K562 (cell line): Measurements from ENCODE around the gene CDYL. TPM values are rescaled to one million over a fixed set of nuclear protein-coding genes. Genes with fewer than 3 reads are reported as not detected.

Experiments used
- ARID1B ChIP-seq: fragments of 450-650 bp; IDR thresholded peaks from 2 replicates; pipeline ENCODE4 v1.6.1; 2016; ENCODE audit warnings: antibody characterized with exemption, mild to moderate bottlenecking, inconsistent platforms
- BCOR ChIP-seq: fragments of 450-650 bp; IDR thresholded peaks from 2 replicates; pipeline ENCODE4 v1.6.1; 2016
- BMI1 ChIP-seq: fragments of 150-350 bp; IDR thresholded peaks from 2 replicates; pipeline ENCODE4 v1.6.1; 2014; ENCODE audit warnings: low read length
- BRD9 ChIP-seq: fragments of 450-650 bp; IDR thresholded peaks from 2 replicates; pipeline ENCODE4 v1.6.1; 2018; ENCODE audit warnings: low read depth; ENCODE audit not compliant: partially characterized antibody
- CREB1 ChIP-seq, 2 experiments: sonication (generic) in 1 of 2; formaldehyde crosslinking in 1 of 2; IDR thresholded peaks; 2 replicates each; pipeline versions ENCODE4 v1.6.1 to v1.8.0; 2012 to 2022; ENCODE audit warnings: inconsistent platforms in 1 of 2, mild to moderate bottlenecking in 1 of 2, missing genetic modification reagents in 1 of 2, moderate library complexity in 1 of 2
- DPF2 ChIP-seq: fragments of 450-650 bp; IDR thresholded peaks from 2 replicates; pipeline ENCODE4 v1.6.1; 2016
- FOSL1 ChIP-seq: fragments of 200-800 bp; sonication (Bioruptor generic); conservative IDR thresholded peaks from 2 replicates; pipeline ENCODE4 v1.6.1; 2016; ENCODE audit warnings: missing genetic modification characterization, missing compliant biosample characterization
- GATA2 ChIP-seq: sonication (generic); formaldehyde crosslinking; IDR thresholded peaks from 2 replicates; pipeline ENCODE4 v1.4.0; 2020; ENCODE audit warnings: mild to moderate bottlenecking, missing genetic modification reagents
- IRF9 ChIP-seq: fragments of 450-650 bp; IDR thresholded peaks from 2 replicates; pipeline ENCODE4 v1.6.1; 2016; ENCODE audit warnings: missing biosample characterization, missing genetic modification characterization
- KDM5B ChIP-seq: fragments of 200-600 bp; sonication (generic); IDR thresholded peaks from 2 replicates; pipeline ENCODE4 v1.6.1; 2012; ENCODE audit warnings: low read depth, mild to moderate bottlenecking, moderate library complexity, low read length, control low read depth, inconsistent platforms; ENCODE audit not compliant: insufficient replicate concordance
- KLF1 ChIP-seq: fragments of 450-650 bp; IDR thresholded peaks from 2 replicates; pipeline ENCODE4 v1.6.1; 2016; ENCODE audit warnings: missing genetic modification characterization, missing compliant biosample characterization
- LARP7 ChIP-seq: fragments of 450-650 bp; IDR thresholded peaks from 2 replicates; pipeline ENCODE4 v1.6.1; 2016
- RAD21 ChIP-seq, 2 experiments: fragments of 250-450 bp in 1 of 2; fragments of 450-650 bp in 1 of 2; sonication (Bioruptor Pico) in 1 of 2; formaldehyde crosslinking in 1 of 2; IDR thresholded peaks in 1 of 2; conservative IDR thresholded peaks in 1 of 2; 2 replicates each; pipeline versions ENCODE4 v1.4.0 to v1.8.0; 2020 to 2022; ENCODE audit warnings: mild to moderate bottlenecking in 2 of 2, moderate library complexity in 1 of 2
- SIN3B ChIP-seq: fragments of 450-650 bp; IDR thresholded peaks from 2 replicates; pipeline ENCODE4 v1.6.1; 2017; ENCODE audit warnings: low read depth, mild to moderate bottlenecking, moderate library complexity
- SMARCA5 ChIP-seq: fragments of 450-650 bp; IDR thresholded peaks from 2 replicates; pipeline ENCODE4 v1.6.1; 2016
- SPI1 ChIP-seq: IDR thresholded peaks from 2 replicates; pipeline ENCODE4 v1.6.1; 2011; ENCODE audit warnings: low read depth, low read length, control low read depth, borderline replicate concordance
- STAT5A ChIP-seq: IDR thresholded peaks from 2 replicates; pipeline ENCODE4 v1.6.1; 2012; ENCODE audit warnings: low read length, inconsistent platforms, borderline replicate concordance
- SUPT5H ChIP-seq: fragments of 450-650 bp; IDR thresholded peaks from 2 replicates; pipeline ENCODE4 v1.6.1; 2016
- TCF7L2 ChIP-seq: fragments of 150-350 bp; IDR thresholded peaks from 2 replicates; pipeline ENCODE4 v1.6.1; 2016; ENCODE audit warnings: low read depth, mild to moderate bottlenecking, low read length, moderate library complexity
- TFAP4 ChIP-seq: sonication (generic); formaldehyde crosslinking; IDR thresholded peaks from 2 replicates; pipeline ENCODE4 v1.8.0; 2022; ENCODE audit warnings: missing genetic modification reagents, mild to moderate bottlenecking, moderate library complexity, borderline replicate concordance
- WHSC1 ChIP-seq: IDR thresholded peaks from one replicate; pipeline ENCODE4 v1.6.1; 2012; ENCODE audit warnings: low read length, control low read depth, inconsistent platforms
- YY1 ChIP-seq, 3 experiments: IDR thresholded peaks; 2 replicates each; pipeline ENCODE4 v1.6.1; 2011; ENCODE audit warnings: low read length in 2 of 3, mild to moderate bottlenecking in 2 of 3, moderate library complexity in 2 of 3, borderline replicate concordance in 1 of 3, control low read depth in 1 of 3, low read depth in 1 of 3; ENCODE audit not compliant: insufficient read depth in 3 of 3, insufficient replicate concordance in 2 of 3, control insufficient read depth in 1 of 3, insufficient read length in 1 of 3; ENCODE audit errors: extremely low read depth in 1 of 3
- ZBED1 ChIP-seq: IDR thresholded peaks from 2 replicates; pipeline ENCODE4 v1.6.1; 2014
- ZFP36 ChIP-seq: fragments of 150-350 bp; IDR thresholded peaks from 2 replicates; pipeline ENCODE4 v1.6.1; 2018; ENCODE audit warnings: low read length, low read depth; ENCODE audit not compliant: partially characterized antibody
- ZNF217 ChIP-seq: sonication (generic); formaldehyde crosslinking; IDR thresholded peaks from 2 replicates; pipeline ENCODE4 v1.8.0; 2022; ENCODE audit warnings: mild to moderate bottlenecking, missing genetic modification reagents
- ZNF384 ChIP-seq: IDR thresholded peaks from 2 replicates; pipeline ENCODE4 v1.6.1; 2012; ENCODE audit warnings: low read depth, low read length, improper control_type of control experiment
- ZNF398 ChIP-seq: fragments of 250-450 bp; sonication (Bioruptor Pico); IDR thresholded peaks from 2 replicates; pipeline ENCODE4 v1.8.0; 2021; ENCODE audit warnings: moderate library complexity, mild to moderate bottlenecking, inconsistent platforms
- ZSCAN29 ChIP-seq: fragments of 450-650 bp; IDR thresholded peaks from 2 replicates; pipeline ENCODE4 v1.6.1; 2017
- polyA plus RNA-seq, 8 experiments: library from polyadenylated mRNA; depleted of rRNA in 4 of 8; stranded (reverse) in 5 of 8; unstranded in 3 of 8; fragments of >200 nt; fragmentation: Nextera tagmentation in 2 of 8; fragmentation: Illumina TruSeq in 1 of 8; extraction: Ambion mirVana in 2 of 8; extraction: Trizol in 1 of 8; gene quantifications; 2 replicates each; pipeline versions ENCODE4 v1.2.1 to v1.2.3, GENCODE V29; 2011 to 2014; ENCODE audit warnings: inconsistent platforms in 1 of 8, missing spikeins in 1 of 8
- total RNA-seq, 7 experiments: library from RNA; depleted of rRNA in 6 of 7; stranded (reverse); fragments of >200 nt in 6 of 7; fragmentation: Illumina TruSeq in 2 of 7; extraction: Trizol in 2 of 7; gene quantifications; 2 replicates each; pipeline versions ENCODE4 v1.2.1 to v1.2.3, GENCODE V29; 2011 to 2021; ENCODE audit warnings: low replicate concordance in 1 of 7

The CDYL gene
- total and polyA plus RNA-seq, 9 of the 15 experiments (the other 6 are each of a cell fraction or from before 2014, with no cell fraction given) = 8.1 to 45.8 (median 40.8) TPM

- peak in 1 of 2 experiments; percentile 6; a peak in 1 of 4 replicates for TF ChIP-seq RAD21 (CRISPR knock-in tag; conservative IDR thresholded peaks at IDR 0.05 in 1 of 2, IDR thresholded peaks at IDR 0.05 in 1 of 2)
- 0 out of 2 replicates have a peak, but pooled peaks have one; percentile 28 for TF ChIP-seq BCOR
- TF ChIP-seq YY1 (IDR thresholded peaks at IDR 0.05; ENCODE audit: borderline replicate concordance in 1 of 3, control insufficient read depth in 1 of 3, extremely low read depth in 1 of 3, insufficient read depth in 3 of 3, insufficient read length in 1 of 3, insufficient replicate concordance in 2 of 3, low read depth in 1 of 3, low read length in 2 of 3) = no peak
- no peak for TF ChIP-seq ZNF217 (CRISPR knock-in tag)
- no peak for TF ChIP-seq BRD9
- TF ChIP-seq SPI1 = no peak
- TF ChIP-seq ZNF384 = no peak
- no peak for TF ChIP-seq ZBED1
- TF ChIP-seq SUPT5H = no peak
- no peak for TF ChIP-seq TCF7L2
- TF ChIP-seq CREB1 (IDR thresholded peaks at IDR 0.05) = 0 out of 2 replicates have a peak, but pooled peaks have one; percentile 13
- no peak for TF ChIP-seq CREB1 (CRISPR knock-in tag; IDR thresholded peaks at IDR 0.05)
- TF ChIP-seq SMARCA5 = 0 out of 2 replicates have a peak, but pooled peaks have one; percentile 14
- TF ChIP-seq TFAP4 (CRISPR knock-in tag) = 0 out of 2 replicates have a peak, but pooled peaks have one; percentile 18
- no peak for TF ChIP-seq ZSCAN29
- TF ChIP-seq ZFP36 = peak; percentile 2
- TF ChIP-seq SIN3B = no peak
- TF ChIP-seq BMI1 = no peak
- no peak for TF ChIP-seq STAT5A
- 0 out of 2 replicates have a peak, but pooled peaks have one; percentile 20 for TF ChIP-seq GATA2
- no peak for TF ChIP-seq ZNF398 (CRISPR knock-in tag)
- peak; percentile 43 for TF ChIP-seq DPF2
- no peak for TF ChIP-seq FOSL1 (tag)
- no peak for TF ChIP-seq KLF1
- TF ChIP-seq LARP7 = no peak
- peak; percentile 37 for TF ChIP-seq ARID1B
- TF ChIP-seq KDM5B = peak; percentile 42
- TF ChIP-seq WHSC1 = no peak
- TF ChIP-seq IRF9 (tag) = no peak
Observed at GRCh38 chr6:4794140-4794707, 18.0 kb downstream of the CDYL start (continued).
